Stimulated activated CD8-positive, alpha-beta memory T cell treated with anti-CD3 and anti-CD28 coated beads, Interleukin-15, amount 100 ng/mL, for 1 hour (primary cell): ENCODE data around the gene SLC15A2.
"Not testable (repeated sequence)": the region's sequence is repeated elsewhere in the genome, so short reads cannot be mapped to it uniquely, and the experiment has no call there.

Experiments
- DNase-seq: peaks from one replicate; pipeline ENCODE4 v3.0.0-alpha.2; 2020; ENCODE audit warnings: low read depth

SLC15A2 gene, protein sequence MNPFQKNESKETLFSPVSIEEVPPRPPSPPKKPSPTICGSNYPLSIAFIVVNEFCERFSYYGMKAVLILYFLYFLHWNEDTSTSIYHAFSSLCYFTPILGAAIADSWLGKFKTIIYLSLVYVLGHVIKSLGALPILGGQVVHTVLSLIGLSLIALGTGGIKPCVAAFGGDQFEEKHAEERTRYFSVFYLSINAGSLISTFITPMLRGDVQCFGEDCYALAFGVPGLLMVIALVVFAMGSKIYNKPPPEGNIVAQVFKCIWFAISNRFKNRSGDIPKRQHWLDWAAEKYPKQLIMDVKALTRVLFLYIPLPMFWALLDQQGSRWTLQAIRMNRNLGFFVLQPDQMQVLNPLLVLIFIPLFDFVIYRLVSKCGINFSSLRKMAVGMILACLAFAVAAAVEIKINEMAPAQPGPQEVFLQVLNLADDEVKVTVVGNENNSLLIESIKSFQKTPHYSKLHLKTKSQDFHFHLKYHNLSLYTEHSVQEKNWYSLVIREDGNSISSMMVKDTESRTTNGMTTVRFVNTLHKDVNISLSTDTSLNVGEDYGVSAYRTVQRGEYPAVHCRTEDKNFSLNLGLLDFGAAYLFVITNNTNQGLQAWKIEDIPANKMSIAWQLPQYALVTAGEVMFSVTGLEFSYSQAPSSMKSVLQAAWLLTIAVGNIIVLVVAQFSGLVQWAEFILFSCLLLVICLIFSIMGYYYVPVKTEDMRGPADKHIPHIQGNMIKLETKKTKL

DNA sequence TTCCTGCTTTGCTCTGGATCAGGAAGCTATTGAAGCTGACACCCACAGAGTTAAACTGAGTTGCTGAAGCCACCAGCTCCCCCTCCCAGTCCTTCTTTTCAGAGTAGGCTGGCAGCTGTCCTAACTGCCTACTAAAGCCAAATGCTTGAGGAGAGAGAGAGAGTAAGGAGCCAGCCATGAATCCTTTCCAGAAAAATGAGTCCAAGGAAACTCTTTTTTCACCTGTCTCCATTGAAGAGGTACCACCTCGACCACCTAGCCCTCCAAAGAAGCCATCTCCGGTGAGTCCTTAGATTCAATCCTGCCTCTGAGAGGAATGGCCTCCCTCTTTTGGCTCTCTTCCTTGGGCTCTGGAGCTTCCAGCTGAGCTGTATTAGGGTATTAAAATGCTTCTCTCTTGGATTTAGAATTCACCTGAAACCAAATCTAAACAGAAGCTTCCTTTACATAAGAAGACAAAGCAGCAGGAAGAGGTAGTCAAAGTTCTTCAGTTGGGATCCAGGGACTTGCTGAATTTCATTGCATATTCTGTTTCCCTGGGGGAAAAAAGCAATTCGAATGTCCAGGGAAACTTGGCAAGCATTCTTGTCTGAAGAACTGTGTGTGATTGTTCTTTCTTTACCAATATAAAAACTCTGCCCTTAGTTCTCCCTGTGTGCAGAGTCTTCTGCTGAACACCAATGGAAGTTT is at the start of gene SLC15A2:
Gene SLC15A2, plus strand, starts transcription at position 101 of the 690 bp plus-strand sequence. Its CDS starts 76 bp downstream, at position 177.
- no peak for DNase-seq

GRCh38 chr3:121844892-121845291 is 49.3 kb upstream of the SLC15A2 start:
- DNase-seq, result no peak

DNA sequence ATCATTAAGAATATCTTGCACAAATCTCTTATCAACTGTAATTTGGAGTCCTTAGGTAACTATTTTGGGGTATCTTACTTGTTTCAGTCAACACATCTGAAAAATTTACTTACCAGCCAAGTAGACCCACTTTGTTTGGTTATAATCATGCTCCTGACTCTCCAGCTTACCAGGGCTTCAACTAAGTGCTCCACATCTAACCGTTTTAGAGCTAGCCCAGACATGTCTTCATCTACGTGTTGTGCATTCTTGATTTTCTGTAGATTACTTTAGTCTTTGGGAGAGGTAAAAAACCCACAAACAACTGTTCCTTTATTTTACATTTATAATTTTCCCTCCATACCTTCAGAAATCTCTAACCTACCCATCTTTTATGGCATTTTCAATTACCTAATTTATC is 41.9 kb upstream of the SLC15A2 start:
- DNase-seq, result no peak

DNA sequence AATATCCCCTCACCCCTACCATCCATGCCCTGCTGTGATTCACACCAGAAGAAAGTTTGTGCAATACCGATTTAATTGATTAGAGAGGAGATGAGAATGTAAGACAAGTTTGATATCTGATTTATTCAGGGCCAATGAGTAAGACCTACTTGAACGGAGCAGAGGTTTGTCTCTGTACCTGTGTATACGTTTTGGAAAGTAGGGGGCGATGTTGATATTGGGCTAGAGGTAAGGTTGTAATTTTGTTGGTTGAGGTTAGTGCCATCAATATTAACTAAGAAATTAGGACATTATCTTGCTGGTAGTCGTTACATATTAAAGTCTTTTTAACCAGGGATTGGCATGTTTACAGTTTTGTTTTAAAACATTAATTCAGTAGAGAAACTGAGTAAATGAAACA is 38.6 kb upstream of the SLC15A2 start:
- DNase-seq, result no peak

DNA sequence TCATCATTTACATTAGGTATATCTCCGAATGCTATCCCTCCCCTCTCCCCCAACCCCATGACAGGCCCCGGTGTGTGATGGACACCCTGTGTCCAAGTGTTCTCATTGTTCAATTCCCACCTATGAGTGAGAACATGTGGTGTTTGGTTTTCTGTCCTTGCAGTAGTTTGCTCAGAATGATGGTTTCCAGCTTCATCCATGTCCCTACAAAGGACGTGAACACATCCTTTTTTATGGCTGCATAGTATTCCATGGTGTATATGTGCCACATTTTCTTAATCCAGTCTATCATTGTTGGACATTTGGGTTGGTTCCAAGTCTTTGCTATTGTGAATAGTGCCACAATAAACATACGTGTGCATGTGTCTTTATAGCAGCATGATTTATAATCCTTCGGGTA is 36.4 kb upstream of the SLC15A2 start:
- DNase-seq, result not testable (repeated sequence)

DNA sequence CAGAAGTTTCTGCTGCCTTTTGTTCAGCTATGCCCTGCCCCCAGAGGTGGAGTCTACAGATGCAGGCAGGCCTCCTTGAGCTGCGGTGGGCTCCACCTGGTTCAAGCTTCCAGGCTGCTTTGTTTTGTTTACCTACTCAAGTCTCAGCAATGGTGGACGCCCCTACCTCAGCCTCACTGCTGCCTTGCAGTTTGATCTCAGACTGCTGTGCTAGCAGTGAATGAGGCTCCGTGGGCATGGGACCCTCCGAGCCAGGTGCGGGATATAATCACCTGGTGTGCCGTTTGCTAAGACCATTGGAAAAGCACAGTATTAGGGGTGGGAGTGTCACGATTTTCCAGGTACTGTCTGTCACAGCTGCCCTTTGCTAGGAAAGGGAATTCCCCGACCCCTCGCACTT is 31.0 kb upstream of the SLC15A2 start:
- not testable (repeated sequence) for DNase-seq

- no peak for DNase-seq
Observed at GRCh38 chr3:121863801-121864200, 30.4 kb upstream of the SLC15A2 start.

DNA sequence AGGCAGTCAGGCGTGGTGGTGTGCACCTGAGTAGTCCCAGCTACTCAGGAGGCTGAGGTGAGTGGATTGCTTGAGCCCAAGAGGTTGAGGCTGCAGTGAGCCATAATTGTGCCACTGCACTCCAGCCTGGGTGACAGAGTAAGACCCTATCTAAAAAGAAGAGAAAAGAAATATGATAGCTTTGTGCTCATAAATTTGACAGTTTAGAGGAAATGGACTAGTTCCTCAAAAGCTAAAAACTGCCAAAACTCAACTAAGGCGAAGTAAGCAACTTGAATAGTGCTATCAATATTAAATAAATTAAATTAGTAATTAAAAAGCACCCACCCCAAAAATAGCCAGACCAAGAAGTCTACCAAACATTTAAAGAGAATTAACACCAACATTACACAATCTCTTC is 24.5 kb upstream of the SLC15A2 start:
- DNase-seq, result no peak

GRCh38 chr3:121870717-121871116 is 23.5 kb upstream of the SLC15A2 start:
- DNase-seq, result no peak

DNA sequence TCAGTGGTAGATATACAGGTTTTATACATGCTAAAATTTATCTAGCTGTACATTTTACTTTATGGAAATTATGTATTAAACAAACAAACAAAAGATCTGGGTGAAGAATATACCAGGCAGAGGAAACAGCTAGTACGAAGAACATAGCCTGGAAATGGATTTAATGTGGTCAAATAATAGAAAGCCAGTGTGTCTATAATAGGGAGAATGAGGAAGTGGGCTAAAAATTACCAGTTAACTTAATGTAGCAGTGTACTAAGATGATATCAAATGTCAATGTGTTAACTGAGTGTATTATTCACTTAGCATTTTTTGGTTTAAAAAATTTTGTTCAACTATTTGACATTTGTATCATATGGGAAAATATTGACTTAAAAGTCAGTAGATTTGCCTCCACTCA is 22.8 kb upstream of the SLC15A2 start:
- DNase-seq, result no peak

GRCh38 chr3:121878411-121878810 is 15.8 kb upstream of the SLC15A2 start:
- no peak for DNase-seq

DNA sequence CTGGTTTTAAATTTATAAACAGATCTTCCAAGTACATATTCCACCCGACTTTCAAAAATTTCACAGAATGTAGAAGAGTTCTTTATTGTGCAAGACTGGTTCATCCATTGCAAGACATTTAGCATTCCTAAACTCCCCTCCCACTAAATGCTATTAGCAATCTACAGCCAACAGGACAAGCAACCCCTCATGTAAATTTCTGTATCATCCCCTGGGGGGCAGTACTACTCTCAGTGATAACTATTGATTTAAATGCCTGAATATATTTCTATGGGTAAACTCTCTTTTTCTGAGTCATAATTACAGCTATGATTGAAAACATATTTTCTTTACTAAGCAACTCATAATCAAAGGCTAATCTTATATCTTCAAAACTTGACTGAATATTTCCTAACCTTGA is 10.7 kb upstream of the SLC15A2 start:
- DNase-seq, result no peak

GRCh38 chr3:121885386-121885785 is 8.8 kb upstream of the SLC15A2 start:
- no peak for DNase-seq

DNA sequence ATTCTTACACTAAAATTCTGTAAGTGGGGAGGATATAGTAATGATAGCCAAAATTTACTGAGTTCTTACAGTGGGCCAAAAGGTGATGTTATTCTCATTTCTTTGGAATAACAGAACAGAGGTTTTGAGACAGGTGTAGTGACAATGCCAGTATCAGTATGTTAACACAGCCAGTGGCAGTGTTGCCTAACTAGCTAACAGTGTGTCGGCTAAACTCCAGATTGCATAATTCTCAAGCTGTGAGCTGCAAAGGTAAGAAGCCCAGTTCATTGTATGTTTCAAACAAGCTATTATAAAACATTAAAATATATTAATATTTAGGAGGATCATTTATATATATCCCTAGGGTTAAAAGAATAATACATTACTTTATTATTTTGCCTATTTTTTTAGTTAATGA is 920 bp downstream of the SLC15A2 start:
- DNase-seq, result no peak

GRCh38 chr3:121895736-121896135 is 1.5 kb downstream of the SLC15A2 start:
- no peak for DNase-seq

GRCh38 chr3:121896823-121897222 is 2.6 kb downstream of the SLC15A2 start:
- DNase-seq, result no peak

DNA sequence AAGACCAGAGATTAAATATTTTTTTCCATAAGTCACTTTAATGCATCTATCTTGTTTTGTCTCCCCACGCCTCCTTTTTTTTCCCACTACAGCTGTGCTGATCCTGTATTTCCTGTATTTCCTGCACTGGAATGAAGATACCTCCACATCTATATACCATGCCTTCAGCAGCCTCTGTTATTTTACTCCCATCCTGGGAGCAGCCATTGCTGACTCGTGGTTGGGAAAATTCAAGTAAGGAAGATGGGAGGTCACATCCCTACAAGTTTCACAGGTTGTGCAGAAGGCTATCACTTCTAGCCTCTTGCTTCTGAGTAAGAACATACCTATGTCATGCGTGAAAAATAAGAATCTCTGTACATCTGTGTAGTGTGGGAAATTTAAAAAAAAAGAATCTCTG is 3.1 kb downstream of the SLC15A2 start:
- DNase-seq, result no peak

DNA sequence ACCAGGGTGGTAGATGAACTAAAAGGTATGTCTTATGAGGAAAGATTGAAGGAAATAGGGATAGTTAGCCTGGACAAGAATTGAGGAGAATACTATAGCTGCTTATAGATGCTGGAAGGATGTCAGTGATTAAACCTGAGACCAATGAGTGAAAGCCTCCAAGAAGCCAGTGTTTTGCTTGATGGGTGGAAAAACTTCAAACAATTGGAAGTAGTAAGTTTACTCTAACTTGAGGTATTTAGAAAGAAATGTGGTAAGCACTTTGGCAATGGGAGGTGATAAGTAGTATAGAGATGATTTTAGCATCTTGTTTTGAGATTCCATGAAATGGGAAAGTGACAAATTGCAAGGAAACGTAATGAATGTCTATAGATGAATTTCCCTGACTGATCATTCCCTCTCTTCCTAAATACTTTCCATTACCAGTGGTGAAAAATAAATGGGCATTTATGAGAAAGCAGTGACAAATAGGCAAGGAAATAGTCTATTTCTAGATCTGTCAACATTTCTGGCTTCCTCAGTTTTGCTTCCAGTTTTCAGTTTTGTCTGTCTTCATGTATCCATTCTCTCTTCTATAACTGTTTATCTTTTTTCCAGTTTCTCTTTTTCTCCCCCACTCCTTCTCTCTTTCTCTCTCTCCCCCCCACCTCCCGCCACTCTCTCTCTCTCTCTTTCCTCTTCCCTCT is 19.2 kb downstream of the SLC15A2 start:
- DNase-seq, result no peak

- no peak for DNase-seq
Observed at GRCh38 chr3:121914081-121914998, 20.1 kb downstream of the SLC15A2 start.

GRCh38 chr3:121916189-121916588 is 22.0 kb downstream of the SLC15A2 start:
- no peak for DNase-seq
